Lower leg skin (tissue), 4 donors: ENCODE data around the gene SIGLEC15. TPM values are rescaled to one million over a fixed set of nuclear protein-coding genes. Genes with fewer than 3 reads are reported as not detected.

Source experiments
- DNase-seq, 2 donors: peaks; one replicate each; pipeline ENCODE4 v3.0.0-alpha.2; 2019; ENCODE audit warnings: low spot score in 2 of 2
- H3K4me3 ChIP-seq: fragments of 200-600 bp; sonication (generic); 2 replicates; pipeline ENCODE4 v1.5.1; 2017; ENCODE audit warnings: mild to moderate bottlenecking, low read depth; ENCODE audit not compliant: poor library complexity, severe bottlenecking
- CTCF ChIP-seq, 3 donors: fragments of 450-650 bp; IDR thresholded peaks; one replicate each; pipeline ENCODE4 v1.5.1; 2016; ENCODE audit warnings: antibody characterized with exemption in 3 of 3, mild to moderate bottlenecking in 3 of 3, moderate library complexity in 2 of 3
- POLR2A ChIP-seq, 2 donors: fragments of 450-650 bp; IDR thresholded peaks; one replicate each; pipeline ENCODE4 v1.6.1; 2016 to 2017; ENCODE audit warnings: antibody characterized with exemption in 2 of 2, mild to moderate bottlenecking in 1 of 2, moderate library complexity in 1 of 2
- WGBS, 2 donors: methylation state at CpG; one replicate each; pipeline ENCODE4 v1.1.5; 2018; 5-methylcytosine and 5-hydroxymethylcytosine counted together
- intact Hi-C: fragments of 100-400 bp; cut with DNase I; formaldehyde crosslinking; loops from one replicate; pipeline ENCODE4 v1.15.0; 2023; ENCODE audit warnings: low total_unique reads
- total RNA-seq, 4 donors: library from RNA; depleted of rRNA; stranded (reverse); fragments of >200 nt; gene quantifications; one replicate each; pipeline ENCODE4 v1.1.0, GENCODE V29; 2016

SIGLEC15 gene
- total RNA-seq, 4 donors from 2014 or later = 0.27 to 1.9 (median 0.38) TPM; not detected in 1

GRCh38 chr18:45860492-45860891 lies 35.0 kb downstream of the SIGLEC15 start:
- WGBS, 2 donors = 84 to 98% methylated on average over 4 of the region's 4 CpGs
- DNase-seq = no peak
- no peak overlapping the region for H3K4me3 ChIP-seq
- intact Hi-C loops = no loop called here
- TF ChIP-seq POLR2A (IDR thresholded peaks at IDR 0.05) = no peak

GRCh38 chr18:45860971-45861370 lies 35.5 kb downstream of the SIGLEC15 start:
- DNase-seq = no peak
- no peak for TF ChIP-seq CTCF (IDR thresholded peaks at IDR 0.05)
- TF ChIP-seq POLR2A (IDR thresholded peaks at IDR 0.05) = no peak
- intact Hi-C loops = no loop called here
- 91 to 92% methylated on average over 3 of the region's 3 CpGs for WGBS, 2 donors
- no peak overlapping the region for H3K4me3 ChIP-seq

- DNase-seq = no peak
- TF ChIP-seq CTCF (IDR thresholded peaks at IDR 0.05) (no peak), POLR2A (IDR thresholded peaks at IDR 0.05) (no peak)
- intact Hi-C loops = no loop called here
- WGBS, 2 donors = 97 to 100% methylated on average over 1 of the region's 1 CpG
- no peak overlapping the region for H3K4me3 ChIP-seq
These were observed 36.5 kb downstream of the SIGLEC15 start for GRCh38 chr18:45861926-45862325.

GRCh38 chr18:45863469-45863868 lies 38.0 kb downstream of the SIGLEC15 start:
- WGBS, 2 donors = 84 to 100% methylated on average over 1 of the region's 1 CpG
- DNase-seq = no peak
- intact Hi-C loops = no loop called here
- TF ChIP-seq CTCF (IDR thresholded peaks at IDR 0.05) = no peak
- TF ChIP-seq POLR2A (IDR thresholded peaks at IDR 0.05) = no peak
- no peak overlapping the region for H3K4me3 ChIP-seq

DNA sequence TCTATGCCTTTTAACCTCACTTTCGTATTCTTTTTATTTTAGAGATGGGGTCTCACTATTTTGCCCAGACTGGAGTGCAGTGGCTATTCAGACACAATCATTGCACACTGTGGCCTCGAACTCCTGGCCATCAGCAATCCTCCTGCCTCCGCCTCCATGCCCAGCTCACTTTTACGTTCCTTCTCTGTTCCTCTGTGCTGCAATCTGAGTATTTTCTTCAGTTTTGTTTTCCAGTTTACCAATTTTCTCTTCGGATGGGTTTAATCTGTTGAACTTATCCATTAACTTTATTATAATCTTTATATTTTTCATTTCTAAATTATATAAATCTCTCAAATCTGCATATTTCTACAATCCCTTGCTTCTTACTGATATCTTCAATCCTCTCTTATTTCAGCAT lies 38.6 kb downstream of the SIGLEC15 start:
- H3K4me3 ChIP-seq = no peak overlapping the region
- no peak for DNase-seq
- 90 to 99% methylated on average over 5 of the region's 5 CpGs for WGBS, 2 donors
- intact Hi-C loops = no loop called here
- no peak for TF ChIP-seq POLR2A (IDR thresholded peaks at IDR 0.05)
- no peak for TF ChIP-seq CTCF (IDR thresholded peaks at IDR 0.05)

GRCh38 chr18:45865466-45865865 lies 40.0 kb downstream of the SIGLEC15 start:
- no peak overlapping the region for H3K4me3 ChIP-seq
- 96 to 97% methylated on average over 5 of the region's 5 CpGs for WGBS, 2 donors
- intact Hi-C loops = no loop called here
- TF ChIP-seq CTCF (IDR thresholded peaks at IDR 0.05) = no peak
- no peak for TF ChIP-seq POLR2A (IDR thresholded peaks at IDR 0.05)
- DNase-seq = no peak
